Parathyroid adenoma (tissue), 2 donors: ENCODE measurements around the gene PIAS4.
A peak's percentile ranks its signal among the peaks of the same experiment; 100 is the strongest.

ENCODE experiments used
- H2AFZ ChIP-seq: fragments of 300-600 bp; sonication (generic); one replicate; pipeline ENCODE4 v1.7.0; 2017; ENCODE audit warnings: antibody characterized with exemption, mild to moderate bottlenecking
- H3K27ac ChIP-seq: fragments of 300-600 bp; sonication (generic); one replicate; pipeline ENCODE4 v1.7.0; 2017
- H3K27me3 ChIP-seq: fragments of 300-600 bp; sonication (generic); one replicate; pipeline ENCODE4 v1.7.0; 2017; ENCODE audit warnings: low read length; ENCODE audit not compliant: control insufficient read depth, insufficient read depth
- H3K36me3 ChIP-seq: fragments of 300-600 bp; sonication (generic); one replicate; pipeline ENCODE4 v1.7.0; 2017; ENCODE audit warnings: low read length; ENCODE audit not compliant: control insufficient read depth, insufficient read depth
- H3K4me1 ChIP-seq: fragments of 300-600 bp; sonication (generic); one replicate; pipeline ENCODE4 v1.7.0; 2017; ENCODE audit warnings: control low read depth
- H3K4me2 ChIP-seq: fragments of 300-600 bp; sonication (generic); one replicate; pipeline ENCODE4 v1.7.0; 2017; ENCODE audit warnings: low read length
- H3K4me3 ChIP-seq: fragments of 300-600 bp; sonication (generic); one replicate; pipeline ENCODE4 v1.7.0; 2017; ENCODE audit warnings: low read depth, low read length
- H3K79me2 ChIP-seq: fragments of 300-600 bp; sonication (generic); one replicate; pipeline ENCODE4 v1.7.0; 2017; ENCODE audit warnings: control low read depth
- H3K9ac ChIP-seq: fragments of 300-600 bp; sonication (generic); one replicate; pipeline ENCODE4 v1.7.0; 2017; ENCODE audit warnings: mild to moderate bottlenecking
- H3K9me3 ChIP-seq: fragments of 300-600 bp; sonication (generic); one replicate; pipeline ENCODE4 v1.7.0; 2017; ENCODE audit warnings: low read length; ENCODE audit not compliant: control insufficient read depth
- TF ChIP-seq, protein P1 (sequence below): fragments of 300-600 bp; sonication (generic); IDR thresholded peaks from one replicate; pipeline ENCODE4 v1.7.0; 2017; ENCODE audit warnings: antibody characterized with exemption, mild to moderate bottlenecking
- donor health status: primary hyperparathyroidism.

Gene PIAS4

GRCh38 chr19:4077800-4078684 lies 70.5 kb downstream of the PIAS4 start:
- Histone ChIP-seq H3K4me1 (peaks cover 6% of the 10 kb centered on the region), H3K79me2 (no peaks in the 10 kb centered on the region), H3K27me3 (no peaks in the 10 kb centered on the region), H3K9ac (no peak overlapping the region), H3K9me3 (no peaks in the 10 kb centered on the region), H3K36me3 (no peaks in the 10 kb centered on the region), H3K4me2 (peak overlapping the region; percentile 96), H3K4me3 (peak overlapping the region; percentile 41), H2AFZ (peak overlapping the region; percentile 87), H3K27ac (peak overlapping the region; percentile 49)
- TF ChIP-seq, protein P1, sequence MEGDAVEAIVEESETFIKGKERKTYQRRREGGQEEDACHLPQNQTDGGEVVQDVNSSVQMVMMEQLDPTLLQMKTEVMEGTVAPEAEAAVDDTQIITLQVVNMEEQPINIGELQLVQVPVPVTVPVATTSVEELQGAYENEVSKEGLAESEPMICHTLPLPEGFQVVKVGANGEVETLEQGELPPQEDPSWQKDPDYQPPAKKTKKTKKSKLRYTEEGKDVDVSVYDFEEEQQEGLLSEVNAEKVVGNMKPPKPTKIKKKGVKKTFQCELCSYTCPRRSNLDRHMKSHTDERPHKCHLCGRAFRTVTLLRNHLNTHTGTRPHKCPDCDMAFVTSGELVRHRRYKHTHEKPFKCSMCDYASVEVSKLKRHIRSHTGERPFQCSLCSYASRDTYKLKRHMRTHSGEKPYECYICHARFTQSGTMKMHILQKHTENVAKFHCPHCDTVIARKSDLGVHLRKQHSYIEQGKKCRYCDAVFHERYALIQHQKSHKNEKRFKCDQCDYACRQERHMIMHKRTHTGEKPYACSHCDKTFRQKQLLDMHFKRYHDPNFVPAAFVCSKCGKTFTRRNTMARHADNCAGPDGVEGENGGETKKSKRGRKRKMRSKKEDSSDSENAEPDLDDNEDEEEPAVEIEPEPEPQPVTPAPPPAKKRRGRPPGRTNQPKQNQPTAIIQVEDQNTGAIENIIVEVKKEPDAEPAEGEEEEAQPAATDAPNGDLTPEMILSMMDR, result no peak

DNA sequence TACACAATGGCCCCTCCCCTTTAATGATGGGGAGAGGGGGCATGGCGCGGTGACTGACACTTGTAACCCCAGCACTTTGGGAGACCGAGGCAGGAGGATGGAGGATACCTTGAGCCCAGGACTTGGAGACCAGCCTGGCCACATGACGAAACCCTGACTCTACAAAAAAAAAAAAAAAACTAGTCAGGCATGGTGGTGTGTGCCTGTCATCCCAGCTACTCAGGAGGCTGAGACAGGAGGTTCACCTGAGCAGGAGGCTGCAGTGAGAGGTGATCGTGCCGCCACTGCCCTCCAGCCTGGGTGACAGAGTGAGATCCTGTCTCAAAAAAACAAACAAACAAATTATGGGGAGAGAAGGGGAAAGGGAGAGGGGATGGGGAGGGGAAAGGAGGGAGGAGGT lies 72.9 kb downstream of the PIAS4 start:
- Histone ChIP-seq H3K4me1 (peaks cover 6% of the 10 kb centered on the region), H3K9me3 (no peaks in the 10 kb centered on the region), H3K27me3 (no peaks in the 10 kb centered on the region), H3K4me3 (no peak overlapping the region), H3K79me2 (no peaks in the 10 kb centered on the region), H3K27ac (no peak overlapping the region), H3K36me3 (no peaks in the 10 kb centered on the region), H3K9ac (no peak overlapping the region), H3K4me2 (no peak overlapping the region), H2AFZ (no peak overlapping the region)
- TF ChIP-seq, protein P1, result no peak

DNA sequence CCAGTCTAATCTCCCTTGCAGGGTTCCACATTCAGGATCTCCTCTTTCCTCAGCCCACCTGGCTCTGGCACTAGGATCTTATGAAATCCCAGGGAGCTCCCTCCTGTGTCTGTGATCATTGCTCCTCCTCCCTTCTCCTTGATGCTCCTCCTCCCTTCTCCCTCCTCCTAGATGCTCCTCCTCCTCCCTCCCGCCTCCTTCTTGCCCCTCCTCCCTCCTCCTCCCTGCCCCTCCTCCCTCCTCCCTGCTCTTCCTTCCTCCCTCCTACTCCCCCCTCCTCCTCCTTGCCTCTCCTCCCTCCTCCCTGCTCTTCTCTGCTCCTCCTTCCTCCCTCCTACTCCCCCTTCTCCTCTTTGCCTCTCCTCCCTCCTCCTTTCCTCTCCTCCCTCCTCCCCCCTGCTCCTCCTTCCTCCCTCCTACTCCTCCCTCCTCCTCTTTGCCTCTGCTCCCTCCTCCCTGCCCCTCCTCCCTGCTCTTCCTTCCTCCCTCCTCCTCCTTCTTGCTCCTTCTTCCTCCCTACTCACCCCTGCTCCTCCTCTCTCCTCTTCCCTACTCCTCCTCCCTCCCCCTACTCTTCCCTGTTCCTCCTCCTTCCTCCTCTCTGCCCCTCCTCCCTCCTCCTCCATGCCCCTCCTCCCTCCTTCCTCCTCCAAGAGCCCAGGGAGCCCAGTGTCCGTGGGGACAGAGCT lies 74.0 kb downstream of the PIAS4 start:
- Histone ChIP-seq H3K4me1 (peaks cover 6% of the 10 kb centered on the region), H3K27me3 (no peaks in the 10 kb centered on the region), H3K36me3 (no peaks in the 10 kb centered on the region), H3K9me3 (no peaks in the 10 kb centered on the region), H3K27ac (no peak overlapping the region), H3K79me2 (no peaks in the 10 kb centered on the region), H3K4me3 (no peak overlapping the region), H3K9ac (no peak overlapping the region), H2AFZ (no peak overlapping the region), H3K4me2 (no peak overlapping the region)
- TF ChIP-seq, protein P1, result no peak

- H3K9me3 ChIP-seq, result no peaks in the 10 kb centered on the region
- no peaks in the 10 kb centered on the region for H3K79me2 ChIP-seq
- H3K27ac ChIP-seq, result no peak overlapping the region
- no peaks in the 10 kb centered on the region for H3K36me3 ChIP-seq
- H3K27me3 ChIP-seq, result no peaks in the 10 kb centered on the region
- H3K4me3 ChIP-seq, result no peak overlapping the region
- peaks cover 6% of the 10 kb centered on the region for H3K4me1 ChIP-seq
- H2AFZ ChIP-seq, result no peak overlapping the region
- no peak overlapping the region for H3K9ac ChIP-seq
- H3K4me2 ChIP-seq, result no peak overlapping the region
- TF ChIP-seq, protein P1, result no peak
Observed at GRCh38 chr19:4082172-4082571, 74.6 kb downstream of the PIAS4 start.
